GM18499 (cell line): ENCODE measurements around the gene ARHGAP40.
"Not testable (repeated sequence)": the region's sequence is repeated elsewhere in the genome, so short reads cannot be mapped to it uniquely, and the experiment has no call there.

Experiments
- ATAC-seq: cut with Tn5 transposase; IDR thresholded peaks from one replicate; pipeline ENCODE4 v1.9.1; 2021; ENCODE audit warnings: moderate number of reproducible peaks; ENCODE audit not compliant: insufficient read depth, unreplicated experiment

Gene ARHGAP40

GRCh38 chr20:38586181-38586525, 15.5 kb upstream of the ARHGAP40 start:
- ATAC-seq = no peak

- ATAC-seq = no peak
Observed at GRCh38 chr20:38588303-38588702, 13.3 kb upstream of the ARHGAP40 start.

- no peak for ATAC-seq
Observed at GRCh38 chr20:38589351-38589750, 12.3 kb upstream of the ARHGAP40 start.

GRCh38 chr20:38589967-38590675, 11.5 kb upstream of the ARHGAP40 start:
- no peak for ATAC-seq

- no peak for ATAC-seq
Observed at GRCh38 chr20:38590676-38591473, 10.7 kb upstream of the ARHGAP40 start.

- ATAC-seq = no peak
Observed at GRCh38 chr20:38591474-38592410, 9.9 kb upstream of the ARHGAP40 start.

- not testable (repeated sequence) for ATAC-seq
Observed at GRCh38 chr20:38592411-38592790, 9.2 kb upstream of the ARHGAP40 start.

- not testable (repeated sequence) for ATAC-seq
Observed at GRCh38 chr20:38594281-38594680, 7.3 kb upstream of the ARHGAP40 start.

GRCh38 chr20:38595886-38596285, 5.7 kb upstream of the ARHGAP40 start:
- not testable (repeated sequence) for ATAC-seq

- ATAC-seq = no peak
Observed at GRCh38 chr20:38599410-38599882, 2.2 kb upstream of the ARHGAP40 start.

GRCh38 chr20:38600057-38600456, 1.6 kb upstream of the ARHGAP40 start:
- ATAC-seq = no peak

- ATAC-seq = no peak
Observed at GRCh38 chr20:38602185-38602581, 574 bp downstream of the ARHGAP40 start.

- no peak for ATAC-seq
Observed at GRCh38 chr20:38603286-38603685, 1.7 kb downstream of the ARHGAP40 start.

- ATAC-seq = no peak
Observed at GRCh38 chr20:38604873-38605303, 3.3 kb downstream of the ARHGAP40 start.

GRCh38 chr20:38607351-38607750, 5.7 kb downstream of the ARHGAP40 start:
- no peak for ATAC-seq

GRCh38 chr20:38608188-38608587, 6.6 kb downstream of the ARHGAP40 start:
- ATAC-seq = no peak

GRCh38 chr20:38609815-38610214, 8.2 kb downstream of the ARHGAP40 start:
- ATAC-seq = no peak

- ATAC-seq = no peak
Observed at GRCh38 chr20:38610521-38610920, 8.9 kb downstream of the ARHGAP40 start.

GRCh38 chr20:38612751-38613515, 11.3 kb downstream of the ARHGAP40 start:
- no peak for ATAC-seq

GRCh38 chr20:38615283-38615682, 13.7 kb downstream of the ARHGAP40 start:
- ATAC-seq = no peak
